HepG2 (cell line): ENCODE measurements around the gene DBNDD1. TPM values are rescaled to one million over a fixed set of nuclear protein-coding genes. Genes with fewer than 3 reads are reported as not detected.
A peak's percentile ranks its signal among the peaks of the same experiment; 100 is the strongest.

Source experiments
- AKNA ChIP-seq: sonication (generic); formaldehyde crosslinking; IDR thresholded peaks from 2 replicates; pipeline ENCODE4 v1.4.0; 2020; ENCODE audit warnings: missing genetic modification reagents, borderline replicate concordance
- CBX2 ChIP-seq, 2 experiments: fragments of 200-600 bp in 1 of 2; sonication (generic); formaldehyde crosslinking in 1 of 2; IDR thresholded peaks; 2 replicates each; pipeline versions ENCODE4 v1.7.0 to v1.8.1; 2018 to 2022; ENCODE audit warnings: low read depth in 2 of 2, low read length in 1 of 2, mild to moderate bottlenecking in 1 of 2, missing genetic modification reagents in 1 of 2
- EP300 ChIP-seq, 3 experiments: sonication (generic) in 1 of 3; formaldehyde crosslinking in 1 of 3; IDR thresholded peaks; 2 replicates each; pipeline versions ENCODE4 v1.5.1 to v1.6.1; 2011 to 2020; ENCODE audit warnings: low read depth in 2 of 3, low read length in 2 of 3, borderline replicate concordance in 1 of 3, improper control_type of control experiment in 1 of 3, mild to moderate bottlenecking in 1 of 3, missing genetic modification reagents in 1 of 3, moderate library complexity in 1 of 3
- FOXP1 ChIP-seq, 2 experiments: fragments of 450-650 bp in 1 of 2; IDR thresholded peaks; 2 replicates each; pipeline ENCODE4 v1.6.1; 2017 to 2018; ENCODE audit warnings: antibody characterized with exemption in 1 of 2
- GATAD1 ChIP-seq: IDR thresholded peaks from 2 replicates; pipeline ENCODE4 v1.6.1; 2016; ENCODE audit warnings: missing genetic modification reagents, missing compliant biosample characterization
- HDAC2 ChIP-seq: sonication (generic); formaldehyde crosslinking; IDR thresholded peaks from 2 replicates; pipeline ENCODE4 v1.4.0; 2020; ENCODE audit warnings: missing genetic modification reagents
- HDAC6 ChIP-seq: fragments of 200-600 bp; sonication (generic); IDR thresholded peaks from 2 replicates; pipeline ENCODE4 v1.7.0; 2017; ENCODE audit warnings: mild to moderate bottlenecking, antibody characterized with exemption, low read length, low read depth
- MTF1 ChIP-seq: sonication (generic); formaldehyde crosslinking; IDR thresholded peaks from 2 replicates; pipeline ENCODE4 v1.5.0; 2020; ENCODE audit warnings: missing genetic modification reagents
- MZF1 ChIP-seq: sonication (generic); formaldehyde crosslinking; IDR thresholded peaks from 2 replicates; pipeline ENCODE4 v1.8.1; 2023; ENCODE audit warnings: mild to moderate bottlenecking, missing genetic modification reagents, borderline replicate concordance
- PHF5A ChIP-seq: IDR thresholded peaks from one replicate; pipeline ENCODE4 v1.6.1; 2018; ENCODE audit warnings: low read depth, missing genetic modification reagents; ENCODE audit not compliant: unreplicated experiment
- SETDB1 ChIP-seq: sonication (generic); formaldehyde crosslinking; IDR thresholded peaks from 2 replicates; pipeline ENCODE4 v1.5.1; 2020; ENCODE audit warnings: missing genetic modification reagents, mild to moderate bottlenecking, borderline replicate concordance
- ZBTB33 ChIP-seq: sonication (generic); formaldehyde crosslinking; IDR thresholded peaks from 2 replicates; pipeline ENCODE4 v1.4.0; 2020; ENCODE audit warnings: missing genetic modification reagents
- ZNF34 ChIP-seq: sonication (generic); formaldehyde crosslinking; IDR thresholded peaks from 2 replicates; pipeline ENCODE4 v1.4.0; 2020; ENCODE audit warnings: mild to moderate bottlenecking, missing genetic modification reagents, borderline replicate concordance
- ZNF557 ChIP-seq: sonication (generic); formaldehyde crosslinking; IDR thresholded peaks from 2 replicates; pipeline ENCODE4 v1.4.0; 2020; ENCODE audit warnings: missing genetic modification reagents
- polyA plus RNA-seq, 8 experiments: library from polyadenylated mRNA; depleted of rRNA in 3 of 8; stranded (reverse) in 7 of 8; unstranded in 1 of 8; fragments of >200 nt; fragmentation: Illumina TruSeq in 4 of 8; extraction: Trizol in 4 of 8; gene quantifications; 2 replicates each; pipeline versions ENCODE4 v1.2.1 to v1.2.3, GENCODE V29; 2011 to 2016; ENCODE audit warnings: low read depth in 4 of 8, missing spikeins in 1 of 8, mixed read lengths in 1 of 8; ENCODE audit not compliant: insufficient read depth in 1 of 8
- total RNA-seq, 5 experiments: library from RNA; depleted of rRNA; stranded (reverse); fragments of >200 nt; fragmentation: Illumina TruSeq; extraction: Trizol; gene quantifications; 2 replicates each; pipeline ENCODE4 v1.2.3, GENCODE V29; 2016; ENCODE audit warnings: low read depth in 1 of 5
- TF ChIP-seq, protein P1 (sequence below): IDR thresholded peaks from 2 replicates; pipeline ENCODE4 v1.6.1; 2016; ENCODE audit warnings: control low read depth
- TF ChIP-seq, protein P2 (sequence below): sonication (generic); formaldehyde crosslinking; IDR thresholded peaks from 2 replicates; pipeline ENCODE4 v1.4.0; 2020; ENCODE audit warnings: missing genetic modification reagents, mild to moderate bottlenecking, borderline replicate concordance
- TF ChIP-seq, protein P3 (sequence below): sonication (generic); formaldehyde crosslinking; IDR thresholded peaks from 2 replicates; pipeline ENCODE4 v1.4.0; 2020; ENCODE audit warnings: mild to moderate bottlenecking, missing genetic modification reagents

DBNDD1 gene
- total and polyA plus RNA-seq, 2 of the 13 experiments (the other 11 are each of a cell fraction or from before 2014, with no cell fraction given), result 17.0 to 40.4 TPM

DNA sequence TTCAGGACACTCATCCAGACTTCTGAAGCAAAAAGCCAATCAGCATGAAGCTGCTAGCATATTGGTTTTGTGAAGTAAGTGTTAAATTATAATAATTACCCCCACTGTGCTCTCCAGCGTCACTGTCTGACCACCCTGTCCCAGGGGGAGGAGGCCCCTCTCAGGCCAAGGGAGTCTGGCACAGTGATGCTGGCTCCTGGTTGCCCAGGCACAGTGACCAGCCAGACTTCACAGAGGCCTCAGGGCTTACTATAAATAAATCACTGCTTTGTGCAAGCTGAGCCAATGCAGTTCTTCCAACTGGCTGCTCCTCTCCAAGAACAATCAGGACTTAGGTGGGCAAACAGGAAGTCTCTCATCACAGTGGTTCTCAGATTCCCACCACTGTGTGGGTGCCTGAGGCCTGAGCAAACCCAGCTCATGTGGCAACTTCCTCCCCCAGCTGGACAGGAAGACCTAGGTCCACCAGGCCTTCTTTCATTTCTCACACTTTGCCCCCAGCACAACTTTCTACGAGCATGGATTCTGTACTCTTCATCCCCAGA lies 1.7 kb upstream of the DBNDD1 start (continued):
- TF ChIP-seq ZBTB33 (CRISPR knock-in tag) (0 out of 2 replicates have a peak, but pooled peaks have one; percentile 4), SETDB1 (CRISPR knock-in tag) (no peak), HDAC6 (no peak), PHF5A (CRISPR knock-in tag) (no peak), CBX2 (IDR thresholded peaks at IDR 0.05; ENCODE audit: low read depth, low read length) (no peak), CBX2 (CRISPR knock-in tag; IDR thresholded peaks at IDR 0.05; ENCODE audit: low read depth) (no peak), ZNF34 (CRISPR knock-in tag) (no peak), FOXP1 (IDR thresholded peaks at IDR 0.05) (no peak), FOXP1 (CRISPR knock-in tag; IDR thresholded peaks at IDR 0.05) (no peak), AKNA (no peak), GATAD1 (peak; percentile 62; the same call in 1 of the 2 replicates), EP300 (IDR thresholded peaks at IDR 0.05; ENCODE audit: low read depth in 2 of 2, low read length in 2 of 2) (peak in 1 of 2 experiments; percentile 36; a peak in 1 of 4 replicates), EP300 (CRISPR knock-in tag; IDR thresholded peaks at IDR 0.05; ENCODE audit: borderline replicate concordance) (no peak), ZNF557 (CRISPR knock-in tag) (no peak), HDAC2 (CRISPR knock-in tag) (peak; percentile 72), MZF1 (CRISPR knock-in tag) (no peak), MTF1 (CRISPR knock-in tag) (no peak)
- TF ChIP-seq, protein P1, sequence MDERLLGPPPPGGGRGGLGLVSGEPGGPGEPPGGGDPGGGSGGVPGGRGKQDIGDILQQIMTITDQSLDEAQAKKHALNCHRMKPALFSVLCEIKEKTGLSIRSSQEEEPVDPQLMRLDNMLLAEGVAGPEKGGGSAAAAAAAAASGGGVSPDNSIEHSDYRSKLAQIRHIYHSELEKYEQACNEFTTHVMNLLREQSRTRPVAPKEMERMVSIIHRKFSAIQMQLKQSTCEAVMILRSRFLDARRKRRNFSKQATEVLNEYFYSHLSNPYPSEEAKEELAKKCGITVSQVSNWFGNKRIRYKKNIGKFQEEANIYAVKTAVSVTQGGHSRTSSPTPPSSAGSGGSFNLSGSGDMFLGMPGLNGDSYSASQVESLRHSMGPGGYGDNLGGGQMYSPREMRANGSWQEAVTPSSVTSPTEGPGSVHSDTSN (CRISPR knock-in tag), result no peak
- TF ChIP-seq, protein P2, sequence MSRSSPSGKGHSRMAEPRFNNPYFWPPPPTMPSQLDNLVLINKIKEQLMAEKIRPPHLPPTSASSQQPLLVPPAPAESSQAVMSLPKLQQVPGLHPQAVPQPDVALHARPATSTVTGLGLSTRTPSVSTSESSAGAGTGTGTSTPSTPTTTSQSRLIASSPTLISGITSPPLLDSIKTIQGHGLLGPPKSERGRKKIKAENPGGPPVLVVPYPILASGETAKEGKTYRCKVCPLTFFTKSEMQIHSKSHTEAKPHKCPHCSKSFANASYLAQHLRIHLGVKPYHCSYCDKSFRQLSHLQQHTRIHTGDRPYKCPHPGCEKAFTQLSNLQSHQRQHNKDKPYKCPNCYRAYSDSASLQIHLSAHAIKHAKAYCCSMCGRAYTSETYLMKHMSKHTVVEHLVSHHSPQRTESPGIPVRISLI (CRISPR knock-in tag), result no peak
- TF ChIP-seq, protein P3, sequence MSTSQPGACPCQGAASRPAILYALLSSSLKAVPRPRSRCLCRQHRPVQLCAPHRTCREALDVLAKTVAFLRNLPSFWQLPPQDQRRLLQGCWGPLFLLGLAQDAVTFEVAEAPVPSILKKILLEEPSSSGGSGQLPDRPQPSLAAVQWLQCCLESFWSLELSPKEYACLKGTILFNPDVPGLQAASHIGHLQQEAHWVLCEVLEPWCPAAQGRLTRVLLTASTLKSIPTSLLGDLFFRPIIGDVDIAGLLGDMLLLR (CRISPR knock-in tag), result no peak
